Measurements from ENCODE around the gene LPIN2.

The LPIN2 gene

DNA sequence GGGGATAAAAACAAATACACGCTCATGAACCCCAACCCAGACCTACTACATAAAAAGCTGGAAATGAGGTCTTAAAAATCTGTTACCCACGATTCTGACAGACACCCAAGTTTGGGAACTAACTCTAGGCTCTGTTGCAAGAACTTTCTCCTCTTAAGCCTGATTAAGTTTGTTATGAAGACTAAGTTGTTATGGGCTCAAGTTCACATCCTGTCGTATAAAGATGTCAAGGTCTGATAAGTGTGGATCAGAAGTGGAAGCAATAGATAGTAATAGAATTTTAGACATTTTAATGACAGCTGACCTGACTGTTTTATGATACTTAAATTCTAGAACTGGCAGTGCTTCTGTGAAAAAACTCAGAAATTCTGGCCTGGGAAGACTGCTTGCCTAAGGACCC is 43.2 kb downstream of the LPIN2 start:
- H3K36me3 ChIP-seq (replicated peaks) = no peaks in the 10 kb centered on the region
- in situ Hi-C loops (cut with HindIII; ENCODE audit: low pct_ligation_motif_present, low sequenced_read_pairs) = no loop called here
- TF ChIP-seq, protein P1, sequence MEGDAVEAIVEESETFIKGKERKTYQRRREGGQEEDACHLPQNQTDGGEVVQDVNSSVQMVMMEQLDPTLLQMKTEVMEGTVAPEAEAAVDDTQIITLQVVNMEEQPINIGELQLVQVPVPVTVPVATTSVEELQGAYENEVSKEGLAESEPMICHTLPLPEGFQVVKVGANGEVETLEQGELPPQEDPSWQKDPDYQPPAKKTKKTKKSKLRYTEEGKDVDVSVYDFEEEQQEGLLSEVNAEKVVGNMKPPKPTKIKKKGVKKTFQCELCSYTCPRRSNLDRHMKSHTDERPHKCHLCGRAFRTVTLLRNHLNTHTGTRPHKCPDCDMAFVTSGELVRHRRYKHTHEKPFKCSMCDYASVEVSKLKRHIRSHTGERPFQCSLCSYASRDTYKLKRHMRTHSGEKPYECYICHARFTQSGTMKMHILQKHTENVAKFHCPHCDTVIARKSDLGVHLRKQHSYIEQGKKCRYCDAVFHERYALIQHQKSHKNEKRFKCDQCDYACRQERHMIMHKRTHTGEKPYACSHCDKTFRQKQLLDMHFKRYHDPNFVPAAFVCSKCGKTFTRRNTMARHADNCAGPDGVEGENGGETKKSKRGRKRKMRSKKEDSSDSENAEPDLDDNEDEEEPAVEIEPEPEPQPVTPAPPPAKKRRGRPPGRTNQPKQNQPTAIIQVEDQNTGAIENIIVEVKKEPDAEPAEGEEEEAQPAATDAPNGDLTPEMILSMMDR (IDR thresholded peaks at IDR 0.05; ENCODE audit: low read depth, low read length, missing control alignments) = no peak
- no peak overlapping the region for H3K27ac ChIP-seq
- H3K27me3 ChIP-seq (replicated peaks) = no peaks in the 10 kb centered on the region
- no peak overlapping the region for H3K4me3 ChIP-seq (ENCODE audit: low read depth, low read length)
- DNase-seq = no peak

DNA sequence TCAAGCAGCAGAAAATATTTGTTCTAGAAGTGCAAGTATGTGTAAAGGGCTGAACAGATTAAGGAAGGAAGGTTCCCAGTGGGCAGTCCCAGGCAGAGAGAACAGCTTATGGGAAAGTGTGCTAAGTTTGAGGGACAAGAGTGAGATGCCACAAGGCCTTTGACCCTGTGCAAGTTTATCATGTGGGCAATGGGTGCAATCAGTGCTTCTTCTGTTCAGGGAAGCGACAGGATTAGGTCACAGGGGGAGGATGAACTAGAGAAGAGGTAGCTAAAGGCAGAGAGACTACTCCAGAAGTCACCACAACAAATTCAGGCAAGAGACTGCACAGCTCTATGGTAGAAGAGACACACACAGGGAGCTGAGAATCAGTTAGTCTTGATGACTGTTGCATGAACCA is 44.3 kb downstream of the LPIN2 start:
- Histone ChIP-seq H3K27ac (no peak overlapping the region), H3K36me3 (replicated peaks) (no peaks in the 10 kb centered on the region), H3K4me3 (ENCODE audit: low read depth, low read length) (no peak overlapping the region), H3K27me3 (replicated peaks) (no peaks in the 10 kb centered on the region)
- in situ Hi-C loops (cut with HindIII; ENCODE audit: low pct_ligation_motif_present, low sequenced_read_pairs) = no loop called here
- DNase-seq = no peak
- TF ChIP-seq, protein P1 (IDR thresholded peaks at IDR 0.05; ENCODE audit: low read depth, low read length, missing control alignments) = no peak

DNA sequence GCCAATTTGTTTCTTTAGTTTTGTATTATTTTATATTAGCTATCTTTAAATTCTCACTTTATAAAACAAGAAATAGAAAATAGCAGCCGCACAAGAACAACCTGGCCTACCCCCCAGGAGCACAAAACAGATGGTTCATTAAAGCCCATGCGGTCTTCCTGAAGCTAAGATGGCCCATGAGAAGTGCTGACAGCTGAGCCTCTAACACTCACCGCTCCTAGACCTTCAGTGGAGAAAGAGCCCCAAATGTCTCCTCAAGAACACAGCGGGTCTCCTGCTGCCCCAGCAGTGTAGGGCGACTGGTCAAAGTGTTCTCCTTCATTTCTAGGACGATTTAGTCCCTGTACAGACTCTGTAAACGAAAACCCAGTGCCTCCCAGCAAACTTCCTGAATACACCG is 45.1 kb downstream of the LPIN2 start:
- Histone ChIP-seq H3K4me3 (ENCODE audit: low read depth, low read length) (no peak overlapping the region), H3K27me3 (replicated peaks) (no peaks in the 10 kb centered on the region), H3K27ac (no peak overlapping the region), H3K36me3 (replicated peaks) (no peaks in the 10 kb centered on the region)
- TF ChIP-seq, protein P1 (IDR thresholded peaks at IDR 0.05; ENCODE audit: low read depth, low read length, missing control alignments) = no peak
- in situ Hi-C loops (cut with HindIII; ENCODE audit: low pct_ligation_motif_present, low sequenced_read_pairs) = no loop called here
- DNase-seq = no peak

DNA sequence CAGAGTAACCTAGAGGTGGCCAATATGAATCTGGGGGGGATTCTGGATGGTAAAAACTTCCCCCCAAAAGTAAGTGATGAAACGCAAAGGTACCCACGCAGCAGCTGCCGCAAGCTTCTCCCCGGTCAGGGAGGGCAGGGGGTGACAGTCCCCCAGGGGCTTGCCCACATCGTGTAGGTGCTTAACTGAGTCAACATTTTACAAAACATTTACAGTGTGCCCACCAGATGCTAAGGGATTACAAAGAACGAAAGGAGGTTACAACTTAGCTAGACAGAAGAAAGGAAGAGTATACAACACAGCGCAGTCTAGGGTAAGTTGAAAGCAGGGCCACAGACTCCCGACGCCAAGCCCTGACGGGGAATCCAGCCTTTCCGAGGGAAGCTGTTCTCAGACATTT is 45.6 kb downstream of the LPIN2 start:
- H3K27me3 ChIP-seq (replicated peaks) = no peaks in the 10 kb centered on the region
- no peak overlapping the region for H3K27ac ChIP-seq
- in situ Hi-C loops (cut with HindIII; ENCODE audit: low pct_ligation_motif_present, low sequenced_read_pairs) = no loop called here
- TF ChIP-seq, protein P1 (IDR thresholded peaks at IDR 0.05; ENCODE audit: low read depth, low read length, missing control alignments) = no peak
- no peaks in the 10 kb centered on the region for H3K36me3 ChIP-seq (replicated peaks)
- DNase-seq = no peak
- H3K4me3 ChIP-seq (ENCODE audit: low read depth, low read length) = no peak overlapping the region

DNA sequence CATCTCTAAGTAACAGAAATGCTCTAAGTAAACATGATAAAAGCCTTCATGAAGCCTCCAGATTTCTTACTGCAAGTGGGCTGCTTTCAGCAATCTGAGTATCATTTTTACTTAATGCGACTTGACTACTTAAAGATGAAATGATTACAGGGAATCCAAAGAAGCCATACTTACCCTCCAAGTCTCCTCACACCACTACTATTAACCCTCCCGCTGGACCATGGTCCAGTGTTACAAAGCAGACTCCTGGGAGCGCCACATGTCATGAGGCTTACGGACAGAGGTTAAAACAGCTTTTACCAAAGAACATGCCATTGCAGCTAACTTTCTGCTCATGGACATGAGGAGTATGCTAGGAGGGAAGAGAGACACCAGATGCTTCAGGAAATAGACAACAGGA is 46.4 kb downstream of the LPIN2 start:
- Histone ChIP-seq H3K27me3 (replicated peaks) (no peaks in the 10 kb centered on the region), H3K4me3 (ENCODE audit: low read depth, low read length) (no peak overlapping the region), H3K36me3 (replicated peaks) (no peaks in the 10 kb centered on the region), H3K27ac (no peak overlapping the region)
- no peak for DNase-seq
- TF ChIP-seq, protein P1 (IDR thresholded peaks at IDR 0.05; ENCODE audit: low read depth, low read length, missing control alignments) = no peak
- in situ Hi-C loops (cut with HindIII; ENCODE audit: low pct_ligation_motif_present, low sequenced_read_pairs) = no loop called here

DNA sequence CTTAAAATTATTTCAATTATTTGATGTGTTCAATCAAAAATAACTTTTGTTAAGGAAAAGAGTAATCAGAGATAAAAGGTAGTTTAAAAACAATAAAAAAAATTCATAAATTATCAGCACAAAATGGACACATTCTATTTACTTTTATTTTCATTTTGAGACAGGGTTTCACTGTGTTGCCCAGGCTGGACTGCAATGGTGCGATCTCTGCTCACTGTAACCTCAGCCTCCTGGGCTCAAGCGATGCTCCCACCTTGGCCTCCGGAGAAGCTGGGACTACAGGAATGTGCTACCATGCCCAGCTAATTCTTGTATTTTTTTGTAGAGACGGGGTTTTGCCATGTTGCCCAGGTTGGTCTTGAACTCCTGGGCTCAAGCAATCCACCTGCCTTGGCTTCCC is 47.1 kb downstream of the LPIN2 start:
- TF ChIP-seq, protein P1 (IDR thresholded peaks at IDR 0.05; ENCODE audit: low read depth, low read length, missing control alignments) = no peak
- no peak overlapping the region for H3K4me3 ChIP-seq (ENCODE audit: low read depth, low read length)
- H3K36me3 ChIP-seq (replicated peaks) = no peaks in the 10 kb centered on the region
- no peak for DNase-seq
- in situ Hi-C loops (cut with HindIII; ENCODE audit: low pct_ligation_motif_present, low sequenced_read_pairs) = no loop called here
- H3K27ac ChIP-seq = no peak overlapping the region
- no peaks in the 10 kb centered on the region for H3K27me3 ChIP-seq (replicated peaks)
